ENCODE data around the gene CFAP46.

The CFAP46 gene

GRCh38 chr10:132927824-132928223 is 14.5 kb downstream of the CFAP46 start:
- WGBS: 87% methylated on average over 11 of the region's 11 CpGs
- Histone ChIP-seq H2AFZ (ENCODE audit: low read depth, low read length) (no peak overlapping the region), H3K27me3 (ENCODE audit: control insufficient read depth in 1 of 2, insufficient read depth in 1 of 2, low read length in 2 of 2) (peaks cover 0 to 23% of the 10 kb centered on the region in 2 experiments), H3K9me3 (ENCODE audit: control insufficient read depth, low read length) (no peaks in the 10 kb centered on the region), H2BK15ac (ENCODE audit: low read depth, poor library complexity, severe bottlenecking) (no peak overlapping the region), H2BK5ac (ENCODE audit: low read depth, low read length, poor library complexity, severe bottlenecking) (no peak overlapping the region), H3K9ac (ENCODE audit: low read length) (no peak overlapping the region), H3K36me3 (ENCODE audit: control insufficient read depth in 1 of 2, insufficient read depth in 2 of 2, low read depth in 1 of 2, low read length in 2 of 2) (peaks cover 0 to 3% of the 10 kb centered on the region in 2 experiments), H3K4me2 (ENCODE audit: low read length, poor library complexity, severe bottlenecking) (no peak overlapping the region), H3K14ac (ENCODE audit: low read length in 2 of 2) (no peak overlapping the region), H2AK5ac (ENCODE audit: low read length, severe bottlenecking) (no peak overlapping the region), H3K4ac (ENCODE audit: low read depth in 1 of 2, low read length in 2 of 2) (no peak overlapping the region), H2BK12ac (ENCODE audit: low read length in 2 of 2) (no peak overlapping the region), H3K18ac (ENCODE audit: low read depth in 1 of 2, low read length in 2 of 2) (no peak overlapping the region), H3K4me1 (ENCODE audit: control insufficient read depth, insufficient read depth, low read depth, low read length) (peaks cover 3% of the 10 kb centered on the region), H3K27ac (ENCODE audit: low read length, poor library complexity, severe bottlenecking) (no peak overlapping the region), H2BK120ac (ENCODE audit: low read depth, low read length) (no peak overlapping the region), H4K91ac (ENCODE audit: low read length) (no peak overlapping the region), H3K23ac (ENCODE audit: low read length in 2 of 2) (no peak overlapping the region), H3K4me3 (ENCODE audit: insufficient read depth in 1 of 2, low read depth in 1 of 2, low read length in 2 of 2) (no peak overlapping the region), H4K8ac (ENCODE audit: low read length) (no peak overlapping the region), H3K79me1 (replicated peaks; ENCODE audit: low read length, poor library complexity, severe bottlenecking) (no peaks in the 10 kb centered on the region)
- DNase-seq: no peak

GRCh38 chr10:132926777-132927650 is 15.4 kb downstream of the CFAP46 start:
- H3K4me1 ChIP-seq (ENCODE audit: control insufficient read depth, insufficient read depth, low read depth, low read length): peaks cover 3% of the 10 kb centered on the region
- WGBS: 88% methylated on average over 52 of the region's 52 CpGs
- H3K9ac ChIP-seq (ENCODE audit: low read length): no peak overlapping the region
- H2AK5ac ChIP-seq (ENCODE audit: low read length, severe bottlenecking): no peak overlapping the region
- no peak overlapping the region for H4K8ac ChIP-seq (ENCODE audit: low read length)
- H2BK12ac ChIP-seq (ENCODE audit: low read length in 2 of 2): no peak overlapping the region
- H3K4ac ChIP-seq (ENCODE audit: low read depth in 1 of 2, low read length in 2 of 2): no peak overlapping the region
- no peak overlapping the region for H3K18ac ChIP-seq (ENCODE audit: low read depth in 1 of 2, low read length in 2 of 2)
- no peak overlapping the region for H4K91ac ChIP-seq (ENCODE audit: low read length)
- H3K9me3 ChIP-seq (ENCODE audit: control insufficient read depth, low read length): no peaks in the 10 kb centered on the region
- H3K14ac ChIP-seq (ENCODE audit: low read length in 2 of 2): no peak overlapping the region
- no peak overlapping the region for H3K23ac ChIP-seq (ENCODE audit: low read length in 2 of 2)
- no peak overlapping the region for H2BK120ac ChIP-seq (ENCODE audit: low read depth, low read length)
- peaks cover 0 to 23% of the 10 kb centered on the region in 2 experiments for H3K27me3 ChIP-seq (ENCODE audit: control insufficient read depth in 1 of 2, insufficient read depth in 1 of 2, low read length in 2 of 2)
- H2AFZ ChIP-seq (ENCODE audit: low read depth, low read length): no peak overlapping the region
- no peak overlapping the region for H3K4me2 ChIP-seq (ENCODE audit: low read length, poor library complexity, severe bottlenecking)
- no peaks in the 10 kb centered on the region for H3K36me3 ChIP-seq (ENCODE audit: control insufficient read depth in 1 of 2, insufficient read depth in 2 of 2, low read depth in 1 of 2, low read length in 2 of 2)
- H3K27ac ChIP-seq (ENCODE audit: low read length, poor library complexity, severe bottlenecking): no peak overlapping the region
- no peak overlapping the region for H3K4me3 ChIP-seq (ENCODE audit: insufficient read depth in 1 of 2, low read depth in 1 of 2, low read length in 2 of 2)
- DNase-seq: no peak
- no peak overlapping the region for H2BK5ac ChIP-seq (ENCODE audit: low read depth, low read length, poor library complexity, severe bottlenecking)
- no peak overlapping the region for H2BK15ac ChIP-seq (ENCODE audit: low read depth, poor library complexity, severe bottlenecking)
- H3K79me1 ChIP-seq (replicated peaks; ENCODE audit: low read length, poor library complexity, severe bottlenecking): no peaks in the 10 kb centered on the region

GRCh38 chr10:132926070-132926469 is 16.3 kb downstream of the CFAP46 start:
- no peak overlapping the region for H3K27ac ChIP-seq (ENCODE audit: low read length, poor library complexity, severe bottlenecking)
- H2BK120ac ChIP-seq (ENCODE audit: low read depth, low read length): no peak overlapping the region
- H2AFZ ChIP-seq (ENCODE audit: low read depth, low read length): no peak overlapping the region
- no peaks in the 10 kb centered on the region for H3K36me3 ChIP-seq (ENCODE audit: control insufficient read depth in 1 of 2, insufficient read depth in 2 of 2, low read depth in 1 of 2, low read length in 2 of 2)
- no peak overlapping the region for H2AK5ac ChIP-seq (ENCODE audit: low read length, severe bottlenecking)
- H3K27me3 ChIP-seq (ENCODE audit: control insufficient read depth in 1 of 2, insufficient read depth in 1 of 2, low read length in 2 of 2): peaks cover 0 to 29% of the 10 kb centered on the region in 2 experiments
- H3K79me1 ChIP-seq (replicated peaks; ENCODE audit: low read length, poor library complexity, severe bottlenecking): no peaks in the 10 kb centered on the region
- H3K4me3 ChIP-seq (ENCODE audit: insufficient read depth in 1 of 2, low read depth in 1 of 2, low read length in 2 of 2): no peak overlapping the region
- no peak overlapping the region for H2BK12ac ChIP-seq (ENCODE audit: low read length in 2 of 2)
- WGBS: 93% methylated on average over 19 of the region's 21 CpGs
- no peaks in the 10 kb centered on the region for H3K9me3 ChIP-seq (ENCODE audit: control insufficient read depth, low read length)
- no peak overlapping the region for H4K91ac ChIP-seq (ENCODE audit: low read length)
- no peak overlapping the region for H3K4ac ChIP-seq (ENCODE audit: low read depth in 1 of 2, low read length in 2 of 2)
- H2BK15ac ChIP-seq (ENCODE audit: low read depth, poor library complexity, severe bottlenecking): no peak overlapping the region
- H3K4me2 ChIP-seq (ENCODE audit: low read length, poor library complexity, severe bottlenecking): no peak overlapping the region
- no peak overlapping the region for H3K18ac ChIP-seq (ENCODE audit: low read depth in 1 of 2, low read length in 2 of 2)
- no peak for DNase-seq
- H3K23ac ChIP-seq (ENCODE audit: low read length in 2 of 2): no peak overlapping the region
- peaks cover 3% of the 10 kb centered on the region for H3K4me1 ChIP-seq (ENCODE audit: control insufficient read depth, insufficient read depth, low read depth, low read length)
- no peak overlapping the region for H4K8ac ChIP-seq (ENCODE audit: low read length)
- H3K9ac ChIP-seq (ENCODE audit: low read length): no peak overlapping the region
- no peak overlapping the region for H2BK5ac ChIP-seq (ENCODE audit: low read depth, low read length, poor library complexity, severe bottlenecking)
- H3K14ac ChIP-seq (ENCODE audit: low read length in 2 of 2): no peak overlapping the region

GRCh38 chr10:132925614-132926013 is 16.8 kb downstream of the CFAP46 start:
- Histone ChIP-seq H2BK120ac (ENCODE audit: low read depth, low read length) (no peak overlapping the region), H2BK15ac (ENCODE audit: low read depth, poor library complexity, severe bottlenecking) (no peak overlapping the region), H3K23ac (ENCODE audit: low read length in 2 of 2) (no peak overlapping the region), H4K8ac (ENCODE audit: low read length) (no peak overlapping the region), H3K4me3 (ENCODE audit: insufficient read depth in 1 of 2, low read depth in 1 of 2, low read length in 2 of 2) (no peak overlapping the region), H3K36me3 (ENCODE audit: control insufficient read depth in 1 of 2, insufficient read depth in 2 of 2, low read depth in 1 of 2, low read length in 2 of 2) (no peaks in the 10 kb centered on the region), H3K9me3 (ENCODE audit: control insufficient read depth, low read length) (no peaks in the 10 kb centered on the region), H2AK5ac (ENCODE audit: low read length, severe bottlenecking) (no peak overlapping the region), H3K79me1 (replicated peaks; ENCODE audit: low read length, poor library complexity, severe bottlenecking) (no peaks in the 10 kb centered on the region), H2BK5ac (ENCODE audit: low read depth, low read length, poor library complexity, severe bottlenecking) (no peak overlapping the region), H3K4ac (ENCODE audit: low read depth in 1 of 2, low read length in 2 of 2) (no peak overlapping the region), H3K9ac (ENCODE audit: low read length) (no peak overlapping the region), H3K4me1 (ENCODE audit: control insufficient read depth, insufficient read depth, low read depth, low read length) (peaks cover 4% of the 10 kb centered on the region), H3K27me3 (ENCODE audit: control insufficient read depth in 1 of 2, insufficient read depth in 1 of 2, low read length in 2 of 2) (peaks cover 0 to 34% of the 10 kb centered on the region in 2 experiments), H2AFZ (ENCODE audit: low read depth, low read length) (no peak overlapping the region), H4K91ac (ENCODE audit: low read length) (peak overlapping the region; percentile 59), H3K14ac (ENCODE audit: low read length in 2 of 2) (no peak overlapping the region), H2BK12ac (ENCODE audit: low read length in 2 of 2) (no peak overlapping the region), H3K18ac (ENCODE audit: low read depth in 1 of 2, low read length in 2 of 2) (no peak overlapping the region), H3K4me2 (ENCODE audit: low read length, poor library complexity, severe bottlenecking) (no peak overlapping the region), H3K27ac (ENCODE audit: low read length, poor library complexity, severe bottlenecking) (no peak overlapping the region)
- WGBS: 95% methylated on average over 22 of the region's 22 CpGs
- DNase-seq: no peak

Measured in mesenchymal stem cell (in vitro differentiated cells and primary cell).